B cell (primary cell): ENCODE measurements around the gene ACAP2. TPM values are rescaled to one million over a fixed set of nuclear protein-coding genes. Genes with fewer than 3 reads are reported as not detected.

Experiments
- ATAC-seq: fragments of 200-7000 bp; cut with Tn5 transposase; one replicate; pipeline ENCODE4 v1.10.0; 2021; ENCODE audit warnings: low read depth, mild to moderate bottlenecking, moderate number of reproducible peaks, moderate library complexity
- CTCF ChIA-PET: fragments of 350-600 bp; sonication (Branson Sonifier 250); formaldehyde crosslinking; loops from one replicate; lab custom pipeline; 2021; ENCODE audit warnings: antibody characterized with exemption, inconsistent platforms; lab: Charles Lee
- POLR2A ChIA-PET: fragments of 350-600 bp; sonication (Branson Sonifier 250); formaldehyde crosslinking; loops from one replicate; lab custom pipeline; 2021; ENCODE audit warnings: antibody characterized with exemption; lab: Charles Lee
- DNase-seq: peaks from one replicate; pipeline ENCODE4 v3.0.0; 2013
- H2AFZ ChIP-seq: 2 replicates; pipeline ENCODE4 v1.6.1; 2012; ENCODE audit warnings: mild to moderate bottlenecking, low read depth, low read length; ENCODE audit not compliant: insufficient read depth, poor library complexity, severe bottlenecking
- H3K27ac ChIP-seq, 2 donors: 1 replicate in 1 of 2; 2 replicates in 1 of 2; pipeline ENCODE4 v1.5.1; 2012 to 2013; ENCODE audit warnings: low read length in 2 of 2, mild to moderate bottlenecking in 2 of 2, moderate library complexity in 1 of 2
- H3K27me3 ChIP-seq, 4 experiments: fragments of 200-600 bp in 1 of 4; sonication (generic) in 1 of 4; replicated peaks in 1 of 4; 1 replicate in 2 of 4; 2 replicates in 2 of 4; pipeline versions ENCODE4 v1.6.1 to v1.7.0; 2013 to 2016; ENCODE audit warnings: low read length in 3 of 4, mild to moderate bottlenecking in 2 of 4, mixed read lengths in 1 of 4, moderate library complexity in 1 of 4; ENCODE audit not compliant: insufficient read depth in 4 of 4, control insufficient read depth in 3 of 4; ENCODE audit errors: control extremely low read depth in 1 of 4
- H3K36me3 ChIP-seq, 2 experiments: replicated peaks in 1 of 2; 1 replicate in 1 of 2; 2 replicates in 1 of 2; pipeline versions ENCODE4 v1.6.1 to v1.7.1; 2013; ENCODE audit warnings: low read length in 1 of 2; ENCODE audit not compliant: insufficient read depth in 2 of 2, control insufficient read depth in 1 of 2; ENCODE audit errors: control extremely low read depth in 1 of 2, extremely low read depth in 1 of 2
- H3K4me1 ChIP-seq, 2 donors: fragments of 200-600 bp in 1 of 2; sonication (generic) in 1 of 2; 1 replicate in 1 of 2; 2 replicates in 1 of 2; pipeline versions ENCODE4 v1.5.1 to v1.6.1; 2013 to 2017; ENCODE audit warnings: low read length in 2 of 2; ENCODE audit not compliant: control insufficient read depth in 2 of 2, insufficient read depth in 2 of 2
- H3K4me2 ChIP-seq: replicated peaks from 2 replicates; pipeline ENCODE3; 2012; ENCODE audit warnings: mild to moderate bottlenecking, low read depth, low read length; ENCODE audit not compliant: poor library complexity, severe bottlenecking
- H3K4me3 ChIP-seq, 5 experiments: fragments of 200-600 bp in 1 of 5; sonication (generic) in 1 of 5; 1 replicate in 3 of 5; 2 replicates in 2 of 5; pipeline versions ENCODE4 v1.5.1 to v1.7.0; 2011 to 2016; ENCODE audit warnings: low read length in 4 of 5, mild to moderate bottlenecking in 4 of 5, low read depth in 2 of 5, control low read depth in 1 of 5, moderate library complexity in 1 of 5; ENCODE audit not compliant: insufficient read depth in 1 of 5; ENCODE audit errors: control extremely low read depth in 1 of 5, extremely low read depth in 1 of 5
- H3K79me2 ChIP-seq: fragments of 200-600 bp; sonication (generic); one replicate; pipeline ENCODE4 v1.6.0; 2016; ENCODE audit warnings: low read length; ENCODE audit not compliant: control insufficient read depth, insufficient read depth
- H3K9ac ChIP-seq: fragments of 200-600 bp; sonication (generic); 2 replicates; pipeline ENCODE4 v1.6.1; 2017; ENCODE audit warnings: mild to moderate bottlenecking, low read length, moderate library complexity
- H3K9me3 ChIP-seq, 3 donors: one replicate each; pipeline versions ENCODE4 v1.6.1 to v1.7.1; 2013; ENCODE audit warnings: low read length in 2 of 3; ENCODE audit not compliant: control insufficient read depth in 2 of 3, insufficient read depth in 1 of 3; ENCODE audit errors: control extremely low read depth in 1 of 3
- H4K20me1 ChIP-seq: 2 replicates; pipeline ENCODE4 v1.6.0; 2012; ENCODE audit warnings: mild to moderate bottlenecking, low read length; ENCODE audit not compliant: insufficient read depth, control insufficient read depth, poor library complexity, severe bottlenecking
- H3K27ac Mint-ChIP-seq: one replicate; pipeline ENCODE4 v1.8.0; 2021; ENCODE audit warnings: mixed read lengths
- H3K27me3 Mint-ChIP-seq: one replicate; pipeline ENCODE4 v1.8.0; 2021; ENCODE audit warnings: mixed read lengths
- H3K4me1 Mint-ChIP-seq: one replicate; pipeline ENCODE4 v1.8.0; 2021; ENCODE audit warnings: mixed read lengths
- H3K4me3 Mint-ChIP-seq: one replicate; pipeline ENCODE4 v1.8.0; 2021; ENCODE audit warnings: mixed read lengths
- H3K9me3 Mint-ChIP-seq: one replicate; pipeline ENCODE4 v1.8.0; 2022; ENCODE audit warnings: mixed read lengths; ENCODE audit not compliant: insufficient read depth
- CTCF ChIP-seq: fragments of 200-600 bp; IDR thresholded peaks from one replicate; pipeline ENCODE4 v1.8.0; 2022; ENCODE audit warnings: antibody characterized with exemption, mild to moderate bottlenecking
- EZH2 ChIP-seq: IDR thresholded peaks from 2 replicates; pipeline ENCODE4 v1.6.1; 2012; ENCODE audit warnings: borderline replicate concordance, low read depth, mild to moderate bottlenecking, moderate library complexity, low read length; ENCODE audit not compliant: insufficient read depth, poor library complexity, severe bottlenecking
- WGBS: methylation state at CpG from one replicate; pipeline ENCODE4 v1.1.5; 2013; ENCODE audit warnings: missing lambda C conversion rate; ENCODE audit not compliant: insufficient coverage; 5-methylcytosine and 5-hydroxymethylcytosine counted together
- intact Hi-C: fragments of 100-400 bp; cut with micrococcal nuclease; formaldehyde crosslinking; loops from one replicate; pipeline ENCODE4 v1.10.0; 2022
- polyA plus RNA-seq: library from polyadenylated mRNA; depleted of rRNA; stranded (reverse); fragments of >200 nt; gene quantifications from 2 replicates; pipeline ENCODE4 v1.2.3, GENCODE V29; 2012
- total RNA-seq, 2 donors: library from RNA; stranded (reverse); fragments of 120-200 nt in 1 of 2; gene quantifications; 1 replicate in 1 of 2; 2 replicates in 1 of 2; pipeline versions ENCODE4 v1.2.3 to v1.2.4, GENCODE V29; 2013 to 2022

The ACAP2 gene
- total and polyA plus RNA-seq, 2 donors (not counting 1 experiment from before 2014, with no cell fraction given): 18.6 to 113 TPM

DNA sequence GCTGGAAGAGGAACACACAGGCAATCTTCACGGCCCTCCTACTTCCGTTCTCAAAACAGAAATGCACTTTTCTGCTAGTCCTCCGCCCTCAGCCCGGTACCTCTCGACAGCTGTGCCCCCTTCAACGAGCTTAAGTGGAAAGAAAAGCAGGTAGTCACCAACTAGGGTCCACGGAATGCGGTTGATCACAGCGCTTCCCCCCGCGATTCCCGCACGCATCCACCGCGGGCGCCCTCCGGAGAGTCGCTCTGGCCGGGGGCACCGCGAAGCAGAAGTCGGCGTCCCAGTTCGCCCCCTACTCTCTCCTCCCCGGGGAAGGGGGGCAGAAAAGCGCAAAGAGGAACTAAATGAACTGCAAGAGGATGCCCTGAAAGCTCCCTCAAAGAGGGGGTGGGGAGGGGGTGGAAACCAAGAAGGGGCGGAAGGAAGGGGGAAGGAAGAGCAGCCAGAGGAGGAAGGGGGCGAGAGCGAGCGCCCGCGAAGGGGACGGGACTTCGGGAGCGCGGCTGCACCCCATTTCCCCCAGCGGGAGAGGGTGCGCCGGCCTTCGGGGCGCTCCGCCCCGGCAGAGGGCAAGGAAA is 738 bp downstream of the ACAP2 start:
- H3K27me3 ChIP-seq: no peaks in the 10 kb centered on the region
- POLR2A ChIA-PET: interaction anchor here (0.6 to 2.6 kb wide), 10 partner anchors 21 to 973 kb away, joined by 3 to 19 read pairs (median 6); partner anchors contain the start of genes PPP1R2 and XXYLT1
- Mint-ChIP-seq H3K27ac (peak overlapping the region; percentile 97), H3K4me1 (peaks cover 43% of the 10 kb centered on the region), H3K9me3 (no peaks in the 10 kb centered on the region), H3K4me3 (peak overlapping the region; percentile 94), H3K27me3 (no peaks in the 10 kb centered on the region)
- peak overlapping the region; percentile 91 for H2AFZ ChIP-seq
- DNase-seq (peak; percentile 88), ATAC-seq (peak; percentile 20)
- H3K4me3 ChIP-seq: peak overlapping the region; percentile 69 to 92 (median 84)
- peaks cover 47% of the 10 kb centered on the region for H4K20me1 ChIP-seq
- WGBS: 0% methylated on average over 35 of the region's 43 CpGs
- H3K36me3 ChIP-seq: peaks cover 0 to 3% of the 10 kb centered on the region in 2 experiments
- no peaks in the 10 kb centered on the region for H3K9me3 ChIP-seq
- peaks cover 49% of the 10 kb centered on the region for H3K79me2 ChIP-seq
- H3K4me2 ChIP-seq: peak overlapping the region; percentile 97
- intact Hi-C loops: loop anchor here (1.0 to 5.0 kb wide), 4 partner anchors 16 to 955 kb away; partner anchors contain the start of genes ATP13A3 and LSG1
- CTCF ChIA-PET: interaction anchor here (1.0 to 1.9 kb wide), 6 partner anchors 62 to 171 kb away, joined by 3 to 10 read pairs (median 4); partner anchors contain the start of genes PPP1R2 and XXYLT1
- TF ChIP-seq EZH2 (no peak), CTCF (no peak)
- peak overlapping the region; percentile 83 to 88 for H3K27ac ChIP-seq
- peak overlapping the region; percentile 86 for H3K9ac ChIP-seq
- peaks cover 29 to 35% of the 10 kb centered on the region in 2 donors for H3K4me1 ChIP-seq
